HG03520 (cell line): ENCODE results near the gene SPECC1L.
"Not testable (repeated sequence)": the region's sequence is repeated elsewhere in the genome, so short reads cannot be mapped to it uniquely, and the experiment has no call there.

Experiments
- ATAC-seq: cut with Tn5 transposase; IDR thresholded peaks from one replicate; pipeline ENCODE4 v1.9.1; 2021; ENCODE audit warnings: mild to moderate bottlenecking, moderate library complexity; ENCODE audit not compliant: unreplicated experiment

The SPECC1L gene

GRCh38 chr22:24245584-24246561 is 24.8 kb upstream of the SPECC1L start:
- ATAC-seq: not testable (repeated sequence)

- ATAC-seq: no peak
Observed at GRCh38 chr22:24247011-24247507, 23.6 kb upstream of the SPECC1L start.

- ATAC-seq: no peak
Observed at GRCh38 chr22:24247564-24248344, 22.9 kb upstream of the SPECC1L start.

- not testable (repeated sequence) for ATAC-seq
Observed at GRCh38 chr22:24248611-24249010, 22.0 kb upstream of the SPECC1L start.

GRCh38 chr22:24249413-24249812 is 21.2 kb upstream of the SPECC1L start:
- not testable (repeated sequence) for ATAC-seq

GRCh38 chr22:24251286-24251685 is 19.3 kb upstream of the SPECC1L start:
- ATAC-seq: not testable (repeated sequence)

- not testable (repeated sequence) for ATAC-seq
Observed at GRCh38 chr22:24253126-24253525, 17.5 kb upstream of the SPECC1L start.

GRCh38 chr22:24256136-24256535 is 14.5 kb upstream of the SPECC1L start:
- ATAC-seq: not testable (repeated sequence)

- not testable (repeated sequence) for ATAC-seq
Observed at GRCh38 chr22:24256736-24257135, 13.9 kb upstream of the SPECC1L start.

- ATAC-seq: not testable (repeated sequence)
Observed at GRCh38 chr22:24259459-24259858, 11.2 kb upstream of the SPECC1L start.

GRCh38 chr22:24262185-24262749 is 8.4 kb upstream of the SPECC1L start:
- not testable (repeated sequence) for ATAC-seq

GRCh38 chr22:24263479-24263878 is 7.2 kb upstream of the SPECC1L start:
- ATAC-seq: not testable (repeated sequence)

GRCh38 chr22:24264329-24264896 is 6.2 kb upstream of the SPECC1L start:
- ATAC-seq: not testable (repeated sequence)

GRCh38 chr22:24265734-24266133 is 4.9 kb upstream of the SPECC1L start:
- ATAC-seq: no peak

- not testable (repeated sequence) for ATAC-seq
Observed at GRCh38 chr22:24266495-24266894, 4.1 kb upstream of the SPECC1L start.

GRCh38 chr22:24271386-24271854 is 789 bp downstream of the SPECC1L start:
- no peak for ATAC-seq

- ATAC-seq: not testable (repeated sequence)
Observed at GRCh38 chr22:24273031-24273430, 2.4 kb downstream of the SPECC1L start.

- ATAC-seq: not testable (repeated sequence)
Observed at GRCh38 chr22:24273906-24274305, 3.3 kb downstream of the SPECC1L start.

GRCh38 chr22:24274696-24275405 is 4.2 kb downstream of the SPECC1L start:
- not testable (repeated sequence) for ATAC-seq

- not testable (repeated sequence) for ATAC-seq
Observed at GRCh38 chr22:24280363-24280762, 9.7 kb downstream of the SPECC1L start.
